Kidney tubule cell (primary cell): ENCODE results near the gene PPL.

ENCODE experiments used
- DNase-seq: peaks from one replicate; pipeline ENCODE4 v3.0.0-alpha.2; 2018; ENCODE audit warnings: low spot score

Gene PPL

GRCh38 chr16:4884972-4885874 lies 51.7 kb downstream of the PPL start:
- no peak for DNase-seq

GRCh38 chr16:4884209-4884608 lies 52.7 kb downstream of the PPL start:
- DNase-seq = no peak

- no peak for DNase-seq
Observed at GRCh38 chr16:4883501-4883900, 53.4 kb downstream of the PPL start.

- peak; percentile 98 for DNase-seq
Observed at GRCh38 chr16:4882633-4883285, 54.2 kb downstream of the PPL start.

- no peak for DNase-seq
Observed at GRCh38 chr16:4882000-4882632, 54.8 kb downstream of the PPL start.

- DNase-seq = no peak
Observed at GRCh38 chr16:4880006-4880580, 56.9 kb downstream of the PPL start.

GRCh38 chr16:4879049-4879448 lies 57.9 kb downstream of the PPL start:
- DNase-seq = no peak

GRCh38 chr16:4877380-4877685 lies 59.6 kb downstream of the PPL start:
- DNase-seq = no peak

GRCh38 chr16:4876646-4877379 lies 60.1 kb downstream of the PPL start:
- no peak for DNase-seq

- DNase-seq = no peak
Observed at GRCh38 chr16:4874666-4875065, 62.3 kb downstream of the PPL start.

- DNase-seq = no peak
Observed at GRCh38 chr16:4873091-4873490, 63.9 kb downstream of the PPL start.

GRCh38 chr16:4871071-4871470 lies 65.9 kb downstream of the PPL start:
- DNase-seq = no peak

GRCh38 chr16:4870138-4870671 lies 66.7 kb downstream of the PPL start:
- no peak for DNase-seq

GRCh38 chr16:4869147-4869805 lies 67.7 kb downstream of the PPL start:
- peak; percentile 21 for DNase-seq

- DNase-seq = peak; percentile 21
Observed at GRCh38 chr16:4868535-4868934, 68.4 kb downstream of the PPL start.

- DNase-seq = peak; percentile 49
Observed at GRCh38 chr16:4868026-4868425, 68.9 kb downstream of the PPL start.

- no peak for DNase-seq
Observed at GRCh38 chr16:4866586-4866985, 70.4 kb downstream of the PPL start.

- no peak for DNase-seq
Observed at GRCh38 chr16:4865231-4865860, 71.6 kb downstream of the PPL start.

- no peak for DNase-seq
Observed at GRCh38 chr16:4864728-4865127, 72.2 kb downstream of the PPL start.

- DNase-seq = peak; percentile 24
Observed at GRCh38 chr16:4862639-4863038, 74.3 kb downstream of the PPL start.
